A549 (cell line): ENCODE data around the gene ALDH1A2. TPM values are rescaled to one million over a fixed set of nuclear protein-coding genes. Genes with fewer than 3 reads are reported as not detected.

Source experiments
- ATAC-seq, 2 experiments: fragments of 200-7000 bp in 1 of 2; fragments of >200 bp in 1 of 2; cut with Nextera tagmentation in 1 of 2; cut with Tn5 transposase in 1 of 2; 3 replicates each; pipeline versions ENCODE4 v1.8.0 to v1.9.1; 2018 to 2020; ENCODE audit warnings: mild to moderate bottlenecking in 1 of 2, moderate library complexity in 1 of 2
- CTCF ChIA-PET: fragments of 300-600 bp; sonication (Branson Sonifier 250); formaldehyde crosslinking; extraction: SDS; loops from one replicate; lab custom pipeline; 2021; ENCODE audit warnings: antibody characterized with exemption, inconsistent platforms; lab: Yijun Ruan, JAX
- POLR2A ChIA-PET: fragments of 350-600 bp; formaldehyde crosslinking; extraction: SDS; loops from one replicate; lab custom pipeline; 2021; ENCODE audit warnings: antibody characterized with exemption, inconsistent platforms; lab: Yijun Ruan, JAX
- DNase-seq, 2 experiments: peaks; one replicate each; pipeline versions ENCODE4 v3.0.0 to v3.0.0-alpha.2; 2011 to 2016; ENCODE audit warnings: low read depth in 1 of 2, low spot score in 1 of 2
- FAIRE-seq: peaks from 2 replicates; lab custom pipeline; 2011; peaks lifted over from hg19 to GRCh38; lab: Jason Lieb, UNC
- H3K27ac ChIP-seq, 2 experiments: fragments of >200 bp; sonication (Bioruptor Twin); formaldehyde crosslinking; 3 replicates each; pipeline ENCODE4 v1.5.1; 2016 to 2017
- H3K4me1 ChIP-seq: fragments of >200 bp; sonication (Bioruptor Twin); formaldehyde crosslinking; 3 replicates; pipeline ENCODE4 v1.6.1; 2016
- H3K4me2 ChIP-seq: fragments of >200 bp; sonication (Bioruptor Twin); formaldehyde crosslinking; 3 replicates; pipeline ENCODE4 v1.6.1; 2016
- H3K4me3 ChIP-seq: fragments of >200 bp; sonication (Bioruptor Twin); formaldehyde crosslinking; 3 replicates; pipeline ENCODE4 v1.5.1; 2016
- H3K9me3 ChIP-seq: fragments of >200 bp; sonication (Bioruptor Twin); formaldehyde crosslinking; 3 replicates; pipeline ENCODE4 v1.6.1; 2016
- CBX8 ChIP-seq: fragments of 200-600 bp; sonication (generic); IDR thresholded peaks from 2 replicates; pipeline ENCODE4 v1.6.1; 2016
- EHF ChIP-seq: fragments of 250-450 bp; sonication (Bioruptor Pico); IDR thresholded peaks from 2 replicates; pipeline ENCODE4 v1.5.0; 2020; ENCODE audit warnings: mild to moderate bottlenecking
- FOSL2 ChIP-seq, 2 experiments: fragments of 450-650 bp in 1 of 2; fragments of >200 bp in 1 of 2; sonication (Bioruptor Twin) in 1 of 2; formaldehyde crosslinking; IDR thresholded peaks; 2 replicates each; pipeline versions ENCODE4 v1.5.0 to v1.6.1; 2016 to 2020; ENCODE audit warnings: mild to moderate bottlenecking in 1 of 2, moderate library complexity in 1 of 2
- FOXS1 ChIP-seq: fragments of 250-450 bp; sonication (Bioruptor Pico); IDR thresholded peaks from 2 replicates; pipeline ENCODE4 v1.5.0; 2020; ENCODE audit warnings: mild to moderate bottlenecking, moderate library complexity
- JUNB ChIP-seq: fragments of >200 bp; sonication (Bioruptor Twin); formaldehyde crosslinking; IDR thresholded peaks from 2 replicates; pipeline ENCODE4 v1.6.1; 2016
- KDM5A ChIP-seq: fragments of 200-600 bp; sonication (generic); IDR thresholded peaks from 2 replicates; pipeline ENCODE4 v1.6.1; 2016; ENCODE audit warnings: antibody characterized with exemption, mild to moderate bottlenecking
- MAFK ChIP-seq: fragments of 450-650 bp; IDR thresholded peaks from 2 replicates; pipeline ENCODE4 v1.6.1; 2014; ENCODE audit not compliant: partially characterized antibody
- NFE2L2 ChIP-seq: fragments of 150-350 bp; conservative IDR thresholded peaks from 2 replicates; pipeline ENCODE4 v1.6.1; 2014; ENCODE audit warnings: low read length
- POLR2A ChIP-seq: IDR thresholded peaks from 2 replicates; pipeline ENCODE4 v1.6.1; 2012; ENCODE audit warnings: mild to moderate bottlenecking, low read length
- SMC3 ChIP-seq: fragments of >200 bp; sonication (Bioruptor Twin); formaldehyde crosslinking; IDR thresholded peaks from 3 replicates; pipeline ENCODE4 v1.6.1; 2018; ENCODE audit warnings: inconsistent platforms
- ZC3H11A ChIP-seq: fragments of 450-650 bp; IDR thresholded peaks from 2 replicates; pipeline ENCODE4 v1.6.1; 2014; ENCODE audit warnings: antibody characterized with exemption, mild to moderate bottlenecking
- WGBS: methylation state at CpG from one replicate; pipeline ENCODE4 v1.1.6; 2017; ENCODE audit errors: missing lambda C conversion rate; 5-methylcytosine and 5-hydroxymethylcytosine counted together
- polyA plus RNA-seq, 4 experiments: library from polyadenylated mRNA; depleted of rRNA in 3 of 4; stranded (reverse); fragments of >200 nt; fragmentation: RNase III in 1 of 4; extraction: RNeasy Plus Mini Kit Qiagen cat#74134 plus additional on column Dnase treatment in 1 of 4; gene quantifications; 2 replicates in 3 of 4; 3 replicates in 1 of 4; pipeline ENCODE4 v1.2.3, GENCODE V29; 2011 to 2017
- TF ChIP-seq, protein P1 (sequence below): fragments of >200 bp; sonication (Bioruptor Twin); formaldehyde crosslinking; IDR thresholded peaks from 3 replicates; pipeline ENCODE4 v1.6.1; 2016
- TF ChIP-seq, protein P2 (sequence below): IDR thresholded peaks from 2 replicates; pipeline ENCODE4 v1.6.1; 2012
- TF ChIP-seq, protein P3 (sequence below): fragments of 450-650 bp; IDR thresholded peaks from 2 replicates; pipeline ENCODE4 v1.6.1; 2014; ENCODE audit warnings: antibody characterized with exemption
- TF ChIP-seq, protein P4 (sequence below): fragments of 150-350 bp; IDR thresholded peaks from 2 replicates; pipeline ENCODE4 v1.6.1; 2014; ENCODE audit warnings: low read depth, mild to moderate bottlenecking, low read length
- TF ChIP-seq, protein P5 (sequence below): IDR thresholded peaks from 2 replicates; pipeline ENCODE4 v1.6.1; 2012

Gene ALDH1A2
- polyA plus RNA-seq, 2 of the 4 experiments (the other 2 are of a cell fraction), result 0.23 to 0.35 TPM

DNA sequence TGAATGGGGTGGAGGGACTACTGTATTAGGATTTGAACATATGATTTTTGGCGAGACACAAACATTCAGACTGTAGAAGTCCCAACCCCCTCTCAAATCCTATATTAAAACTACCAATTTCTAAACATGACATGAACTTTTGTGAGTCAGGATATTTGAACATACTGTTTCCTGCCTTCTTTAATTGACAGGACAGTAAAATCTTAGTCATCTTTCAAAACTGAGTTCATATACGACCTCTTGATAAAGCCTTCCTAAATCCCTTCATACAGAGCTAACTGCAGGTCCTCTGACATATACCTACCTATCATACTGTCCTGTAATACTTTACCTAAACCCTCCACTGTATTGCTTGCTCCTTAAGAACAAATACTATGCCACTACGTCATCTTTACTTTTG lies 23.5 kb downstream of the ALDH1A2 start:
- ChIA-PET POLR2A (no interaction called here), CTCF (interaction anchor here (0.9 to 5.5 kb wide), 8 partner anchors 10 to 443 kb away, joined by 3 to 39 read pairs (median 6); partner anchors contain the start of gene ALDH1A2)
- ATAC-seq (no peak), DNase-seq (no peak), FAIRE-seq (no peak)
- TF ChIP-seq, protein P1, sequence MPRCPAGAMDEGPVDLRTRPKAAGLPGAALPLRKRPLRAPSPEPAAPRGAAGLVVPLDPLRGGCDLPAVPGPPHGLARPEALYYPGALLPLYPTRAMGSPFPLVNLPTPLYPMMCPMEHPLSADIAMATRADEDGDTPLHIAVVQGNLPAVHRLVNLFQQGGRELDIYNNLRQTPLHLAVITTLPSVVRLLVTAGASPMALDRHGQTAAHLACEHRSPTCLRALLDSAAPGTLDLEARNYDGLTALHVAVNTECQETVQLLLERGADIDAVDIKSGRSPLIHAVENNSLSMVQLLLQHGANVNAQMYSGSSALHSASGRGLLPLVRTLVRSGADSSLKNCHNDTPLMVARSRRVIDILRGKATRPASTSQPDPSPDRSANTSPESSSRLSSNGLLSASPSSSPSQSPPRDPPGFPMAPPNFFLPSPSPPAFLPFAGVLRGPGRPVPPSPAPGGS, result no peak
- TF ChIP-seq, protein P2, sequence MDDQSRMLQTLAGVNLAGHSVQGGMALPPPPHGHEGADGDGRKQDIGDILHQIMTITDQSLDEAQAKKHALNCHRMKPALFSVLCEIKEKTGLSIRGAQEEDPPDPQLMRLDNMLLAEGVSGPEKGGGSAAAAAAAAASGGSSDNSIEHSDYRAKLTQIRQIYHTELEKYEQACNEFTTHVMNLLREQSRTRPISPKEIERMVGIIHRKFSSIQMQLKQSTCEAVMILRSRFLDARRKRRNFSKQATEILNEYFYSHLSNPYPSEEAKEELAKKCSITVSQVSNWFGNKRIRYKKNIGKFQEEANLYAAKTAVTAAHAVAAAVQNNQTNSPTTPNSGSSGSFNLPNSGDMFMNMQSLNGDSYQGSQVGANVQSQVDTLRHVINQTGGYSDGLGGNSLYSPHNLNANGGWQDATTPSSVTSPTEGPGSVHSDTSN, result no peak
- TF ChIP-seq, protein P3, sequence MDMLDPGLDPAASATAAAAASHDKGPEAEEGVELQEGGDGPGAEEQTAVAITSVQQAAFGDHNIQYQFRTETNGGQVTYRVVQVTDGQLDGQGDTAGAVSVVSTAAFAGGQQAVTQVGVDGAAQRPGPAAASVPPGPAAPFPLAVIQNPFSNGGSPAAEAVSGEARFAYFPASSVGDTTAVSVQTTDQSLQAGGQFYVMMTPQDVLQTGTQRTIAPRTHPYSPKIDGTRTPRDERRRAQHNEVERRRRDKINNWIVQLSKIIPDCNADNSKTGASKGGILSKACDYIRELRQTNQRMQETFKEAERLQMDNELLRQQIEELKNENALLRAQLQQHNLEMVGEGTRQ, result no peak
- TF ChIP-seq NFE2L2 (no peak), ZC3H11A (no peak), FOSL2 (IDR thresholded peaks at IDR 0.05) (no peak), FOSL2 (CRISPR knock-in tag; IDR thresholded peaks at IDR 0.05) (no peak), CBX8 (no peak), FOXS1 (CRISPR knock-in tag) (no peak), KDM5A (no peak), MAFK (no peak), EHF (CRISPR knock-in tag) (no peak), POLR2A (no peak)
- TF ChIP-seq, protein P4, sequence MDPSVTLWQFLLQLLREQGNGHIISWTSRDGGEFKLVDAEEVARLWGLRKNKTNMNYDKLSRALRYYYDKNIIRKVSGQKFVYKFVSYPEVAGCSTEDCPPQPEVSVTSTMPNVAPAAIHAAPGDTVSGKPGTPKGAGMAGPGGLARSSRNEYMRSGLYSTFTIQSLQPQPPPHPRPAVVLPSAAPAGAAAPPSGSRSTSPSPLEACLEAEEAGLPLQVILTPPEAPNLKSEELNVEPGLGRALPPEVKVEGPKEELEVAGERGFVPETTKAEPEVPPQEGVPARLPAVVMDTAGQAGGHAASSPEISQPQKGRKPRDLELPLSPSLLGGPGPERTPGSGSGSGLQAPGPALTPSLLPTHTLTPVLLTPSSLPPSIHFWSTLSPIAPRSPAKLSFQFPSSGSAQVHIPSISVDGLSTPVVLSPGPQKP, result no peak
- Histone ChIP-seq H3K4me2 (no peak overlapping the region), H3K27ac (no peak overlapping the region), H3K4me1 (no peaks in the 10 kb centered on the region), H3K4me3 (no peak overlapping the region), H3K9me3 (0 out of 3 replicates have a peak, but pooled peaks cover 4% of the 10 kb centered on the region)
- 6% methylated on average over 3 of the region's 3 CpGs for WGBS

DNA sequence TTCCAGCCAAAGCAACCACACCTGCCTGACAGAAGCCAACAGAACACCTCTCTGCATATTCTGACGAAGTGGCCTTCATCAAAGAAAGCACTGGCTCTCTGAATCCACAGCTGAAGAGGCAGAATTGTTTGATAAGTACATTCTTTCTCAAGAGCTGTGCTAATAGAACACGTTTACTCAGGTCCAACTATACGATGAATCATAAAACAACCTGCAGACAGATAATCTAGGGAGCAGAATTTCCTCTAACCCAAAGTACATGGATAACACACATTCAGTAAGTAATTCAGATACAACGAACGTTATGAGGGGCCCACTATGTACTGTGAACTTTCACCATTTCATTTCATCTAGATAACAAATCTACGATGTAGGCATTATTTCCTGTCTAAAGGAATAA lies 25.4 kb downstream of the ALDH1A2 start:
- H3K4me2 ChIP-seq, result no peak overlapping the region
- ATAC-seq, result no peak
- TF ChIP-seq, protein P5, sequence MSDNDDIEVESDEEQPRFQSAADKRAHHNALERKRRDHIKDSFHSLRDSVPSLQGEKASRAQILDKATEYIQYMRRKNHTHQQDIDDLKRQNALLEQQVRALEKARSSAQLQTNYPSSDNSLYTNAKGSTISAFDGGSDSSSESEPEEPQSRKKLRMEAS, result no peak
- no peak overlapping the region for H3K4me3 ChIP-seq
- no peaks in the 10 kb centered on the region for H3K4me1 ChIP-seq
- no peak for FAIRE-seq
- 5% methylated on average over 6 of the region's 6 CpGs for WGBS
- H3K27ac ChIP-seq, result no peak overlapping the region
- DNase-seq, result no peak
- ChIA-PET CTCF (interaction anchor here (3.1 to 5.5 kb wide), 2 partner anchors 27 to 142 kb away, joined by 16 to 39 read pairs; no protein-coding TSS in a partner anchor), POLR2A (no interaction called here)
- no peaks in the 10 kb centered on the region for H3K9me3 ChIP-seq

DNA sequence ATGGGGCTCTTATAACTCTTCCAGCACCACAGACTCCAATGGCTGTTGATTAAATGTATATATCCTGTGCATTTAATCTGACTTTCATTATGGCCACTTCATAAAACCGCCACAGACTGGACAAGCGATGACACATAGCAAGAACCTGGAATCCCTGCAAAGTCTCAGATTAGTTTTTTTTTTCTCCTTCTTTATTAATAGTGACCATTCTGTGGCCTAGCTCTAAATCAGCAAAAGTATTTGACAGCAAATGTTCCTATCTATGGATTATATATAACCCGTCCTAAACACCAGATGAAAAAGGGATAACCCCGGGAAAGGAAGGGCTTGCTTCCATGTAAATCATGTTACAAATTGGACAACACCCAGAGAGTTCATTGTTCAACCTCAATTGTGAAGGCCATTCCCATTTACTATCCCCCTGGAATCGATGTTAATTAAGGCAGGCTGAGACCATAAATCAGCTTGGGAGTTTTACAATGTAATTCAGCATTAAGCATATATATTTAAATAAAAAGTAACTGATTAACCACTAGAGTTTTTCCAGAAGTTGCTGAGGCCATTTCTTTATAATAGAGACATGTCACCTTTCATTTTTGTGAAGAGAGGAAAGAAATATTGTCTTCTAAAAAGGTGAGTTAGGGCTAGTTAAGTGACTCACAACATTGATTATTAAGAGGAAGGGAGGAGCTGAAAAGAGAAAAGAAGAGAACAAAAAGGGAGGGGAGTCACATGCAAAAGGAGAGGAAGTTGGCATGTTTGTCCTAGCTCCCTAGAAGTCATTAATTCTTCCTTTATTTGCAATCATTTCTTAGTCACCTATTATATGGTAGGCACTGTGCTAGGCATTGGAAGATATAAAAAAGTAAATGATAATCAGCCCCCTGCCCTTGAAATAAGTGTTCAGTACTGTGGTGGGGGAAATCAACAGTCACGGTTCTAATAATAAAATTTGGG lies 26.2 kb downstream of the ALDH1A2 start:
- POLR2A ChIA-PET, result no interaction called here
- no peak overlapping the region for H3K4me2 ChIP-seq
- TF ChIP-seq SMC3 (no peak), FOSL2 (IDR thresholded peaks at IDR 0.05) (no peak), FOSL2 (CRISPR knock-in tag; IDR thresholded peaks at IDR 0.05) (no peak), JUNB (no peak)
- TF ChIP-seq, all 56 proteins: peak for 0
- Histone ChIP-seq H3K4me3 (no peak overlapping the region), H3K27ac (no peak overlapping the region), H3K4me1 (no peaks in the 10 kb centered on the region), H3K9me3 (no peaks in the 10 kb centered on the region)
- CTCF ChIA-PET, result interaction anchor here (1.1 to 5.5 kb wide), 5 partner anchors 13 to 143 kb away, joined by 3 to 39 read pairs (median 4); no protein-coding TSS in a partner anchor
- FAIRE-seq (no peak), DNase-seq (no peak), ATAC-seq (no peak)
- WGBS, result 22% methylated on average over 6 of the region's 6 CpGs
